ENCODE measurements around the gene LAX1.
"Not testable (repeated sequence)": the region's sequence is repeated elsewhere in the genome, so short reads cannot be mapped to it uniquely, and the experiment has no call there.

DNA sequence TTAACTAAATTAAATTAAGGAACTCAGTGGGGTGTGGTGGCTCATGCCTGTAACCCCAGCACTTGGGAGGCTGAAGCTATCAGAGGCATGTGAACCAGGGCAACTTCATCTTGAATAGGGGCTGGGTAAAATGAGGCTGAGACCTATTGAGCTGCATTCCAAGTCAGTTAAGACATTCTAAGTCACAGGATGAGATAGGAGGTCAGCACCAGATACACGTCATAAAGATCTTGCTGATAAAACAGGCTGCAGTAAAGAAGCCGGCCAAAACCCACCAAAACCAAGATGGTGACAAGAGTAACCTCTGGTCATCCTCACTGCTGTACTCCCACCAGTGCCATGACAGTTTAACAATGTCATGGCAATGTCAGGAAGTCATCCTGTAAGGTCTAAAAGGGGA, 6.2 kb upstream of the LAX1 start:
- not testable (repeated sequence) for TF ChIP-seq EP300 (IDR thresholded peaks at IDR 0.05; ENCODE audit: borderline replicate concordance in 1 of 2, control insufficient read depth in 1 of 2, low read depth in 2 of 2, low read length in 2 of 2); ASH2L (IDR thresholded peaks at IDR 0.05; ENCODE audit: borderline replicate concordance, low read depth); ZBED1 (IDR thresholded peaks at IDR 0.05; ENCODE audit: borderline replicate concordance); CHD1 (IDR thresholded peaks at IDR 0.05; ENCODE audit: low read depth, low read length); RAD21 (IDR thresholded peaks at IDR 0.05; ENCODE audit: insufficient read depth, low read depth, low read length); POLR2A (IDR thresholded peaks at IDR 0.05; ENCODE audit: low read depth, low read length); EZH2 (IDR thresholded peaks at IDR 0.05; ENCODE audit: borderline replicate concordance, control insufficient read depth, low read depth, low read length); NRF1 (conservative IDR thresholded peaks at IDR 0.05; ENCODE audit: low read depth, low read length); PAX5 (IDR thresholded peaks at IDR 0.05; ENCODE audit: borderline replicate concordance, low read depth, low read length)
- TF ChIP-seq, protein P1, sequence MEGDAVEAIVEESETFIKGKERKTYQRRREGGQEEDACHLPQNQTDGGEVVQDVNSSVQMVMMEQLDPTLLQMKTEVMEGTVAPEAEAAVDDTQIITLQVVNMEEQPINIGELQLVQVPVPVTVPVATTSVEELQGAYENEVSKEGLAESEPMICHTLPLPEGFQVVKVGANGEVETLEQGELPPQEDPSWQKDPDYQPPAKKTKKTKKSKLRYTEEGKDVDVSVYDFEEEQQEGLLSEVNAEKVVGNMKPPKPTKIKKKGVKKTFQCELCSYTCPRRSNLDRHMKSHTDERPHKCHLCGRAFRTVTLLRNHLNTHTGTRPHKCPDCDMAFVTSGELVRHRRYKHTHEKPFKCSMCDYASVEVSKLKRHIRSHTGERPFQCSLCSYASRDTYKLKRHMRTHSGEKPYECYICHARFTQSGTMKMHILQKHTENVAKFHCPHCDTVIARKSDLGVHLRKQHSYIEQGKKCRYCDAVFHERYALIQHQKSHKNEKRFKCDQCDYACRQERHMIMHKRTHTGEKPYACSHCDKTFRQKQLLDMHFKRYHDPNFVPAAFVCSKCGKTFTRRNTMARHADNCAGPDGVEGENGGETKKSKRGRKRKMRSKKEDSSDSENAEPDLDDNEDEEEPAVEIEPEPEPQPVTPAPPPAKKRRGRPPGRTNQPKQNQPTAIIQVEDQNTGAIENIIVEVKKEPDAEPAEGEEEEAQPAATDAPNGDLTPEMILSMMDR (IDR thresholded peaks at IDR 0.05 in 2 of 3, conservative IDR thresholded peaks at IDR 0.05 in 1 of 3; ENCODE audit: control insufficient read depth in 2 of 3, extremely low read depth in 1 of 3, insufficient read depth in 1 of 3, low read depth in 3 of 3, low read length in 3 of 3), result not testable (repeated sequence)

Measured in GM12878 (cell line).